ENCODE results near the gene BBX.
"Not testable (repeated sequence)": the region's sequence is repeated elsewhere in the genome, so short reads cannot be mapped to it uniquely, and the experiment has no call there.

Gene BBX

DNA sequence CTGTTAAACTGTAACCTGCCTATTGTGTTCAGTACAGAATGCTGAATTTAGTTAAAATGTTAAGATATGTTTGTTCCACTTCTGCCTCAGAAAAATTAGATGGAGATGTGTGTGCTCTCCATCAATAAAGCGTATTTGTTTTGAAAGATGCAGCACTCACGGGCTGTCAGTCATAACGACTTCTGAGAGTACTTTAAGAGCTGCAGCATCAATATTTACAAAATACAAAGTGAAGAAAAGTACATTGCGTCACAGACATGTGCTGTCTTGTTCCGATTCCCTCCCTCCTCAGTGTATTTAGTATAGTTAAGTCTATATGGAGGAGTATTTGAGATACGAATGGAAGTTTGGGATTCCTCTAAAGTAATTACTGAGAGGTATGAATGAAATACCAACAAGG, 166.6 kb downstream of the BBX start:
- DNase-seq, result no peak

- DNase-seq, result peak; percentile 52
These were observed 167.9 kb downstream of the BBX start for GRCh38 chr3:107690522-107691138.

DNA sequence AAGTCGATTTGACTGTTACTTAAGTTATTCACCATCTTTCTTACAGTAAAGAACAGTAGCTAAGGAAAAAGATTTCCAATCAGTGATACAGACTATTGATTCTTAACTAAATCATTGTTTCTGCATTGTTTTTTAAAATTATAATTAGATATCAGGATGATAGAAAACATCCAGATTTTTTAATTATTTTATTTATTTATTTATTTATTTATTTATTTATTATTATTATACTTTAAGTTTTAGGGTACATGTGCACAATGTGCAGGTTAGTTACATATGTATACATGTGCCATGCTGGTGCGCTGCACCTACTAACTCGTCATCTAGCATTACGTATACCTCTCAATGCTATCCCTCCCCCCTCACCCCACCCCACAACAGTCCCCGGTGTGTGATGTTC, 169.2 kb downstream of the BBX start:
- not testable (repeated sequence) for DNase-seq

GRCh38 chr3:107697348-107697747, 174.6 kb downstream of the BBX start:
- DNase-seq, result not testable (repeated sequence)

DNA sequence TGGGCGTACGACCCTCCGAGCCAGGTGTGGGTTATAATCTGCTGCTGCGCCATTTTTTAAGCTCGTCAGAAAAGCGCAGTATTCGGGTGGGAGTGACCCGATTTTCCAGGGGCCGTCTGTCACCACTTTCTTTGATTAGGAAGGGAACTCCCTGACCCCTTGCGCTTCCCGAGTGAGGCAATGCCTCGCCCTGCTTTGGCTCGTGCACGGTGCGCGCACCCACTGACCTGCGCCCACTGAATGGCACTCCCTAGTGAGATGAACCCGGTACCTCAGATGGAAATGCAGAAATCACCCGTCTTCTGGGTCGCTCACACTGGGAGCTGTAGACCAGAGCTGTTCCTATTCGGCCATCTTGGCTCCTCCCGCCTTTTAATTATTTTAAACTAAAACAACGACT, 175.1 kb downstream of the BBX start:
- not testable (repeated sequence) for DNase-seq

DNA sequence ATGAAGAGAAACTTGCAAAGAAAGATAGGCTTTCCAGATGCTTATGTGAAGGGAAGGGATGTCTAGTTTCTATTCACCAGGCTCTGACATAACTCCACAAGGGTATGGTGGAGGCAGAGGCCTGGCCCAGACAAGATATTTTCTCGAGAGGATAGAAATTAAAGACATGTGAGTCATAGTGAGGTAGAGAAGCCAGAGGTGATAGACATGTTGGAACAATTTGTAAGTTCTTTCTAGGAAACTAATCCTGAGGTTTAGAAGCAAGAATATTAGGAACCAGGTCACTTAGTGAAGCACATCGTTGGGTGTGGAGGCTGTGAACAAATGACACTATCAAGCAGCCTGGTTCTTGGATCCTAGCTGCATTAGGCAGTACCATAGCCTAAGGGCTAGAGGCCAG, 176.9 kb downstream of the BBX start:
- no peak for DNase-seq

GRCh38 chr3:107701299-107701698, 178.5 kb downstream of the BBX start:
- no peak for DNase-seq

GRCh38 chr3:107704477-107704876, 181.7 kb downstream of the BBX start:
- DNase-seq, result no peak

DNA sequence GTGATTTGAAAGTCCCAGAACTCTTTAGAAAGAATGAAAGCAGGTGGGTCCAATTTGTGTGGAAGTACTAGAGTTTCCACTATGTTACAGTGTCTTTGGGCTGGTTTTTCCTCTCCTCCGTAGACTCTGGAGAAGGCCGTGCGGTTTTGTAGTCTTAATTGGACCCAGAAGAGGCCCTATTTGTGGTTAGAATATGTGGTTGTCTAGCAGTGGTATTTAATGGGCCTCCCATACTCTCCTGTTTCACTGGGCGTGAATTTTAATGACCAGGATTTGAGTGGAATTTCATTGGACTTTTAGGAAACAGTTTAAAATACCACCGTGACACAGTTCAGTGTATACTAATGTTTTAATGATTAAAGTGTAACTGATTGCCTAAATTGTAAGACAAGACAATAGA, 182.3 kb downstream of the BBX start:
- DNase-seq, result no peak

GRCh38 chr3:107710851-107711250, 188.1 kb downstream of the BBX start:
- no peak for DNase-seq

- no peak for DNase-seq
These were observed 194.0 kb downstream of the BBX start for GRCh38 chr3:107716734-107717133.

- no peak for DNase-seq
These were observed 195.8 kb downstream of the BBX start for GRCh38 chr3:107718547-107718946.

GRCh38 chr3:107727102-107727501, 204.3 kb downstream of the BBX start:
- DNase-seq, result no peak

DNA sequence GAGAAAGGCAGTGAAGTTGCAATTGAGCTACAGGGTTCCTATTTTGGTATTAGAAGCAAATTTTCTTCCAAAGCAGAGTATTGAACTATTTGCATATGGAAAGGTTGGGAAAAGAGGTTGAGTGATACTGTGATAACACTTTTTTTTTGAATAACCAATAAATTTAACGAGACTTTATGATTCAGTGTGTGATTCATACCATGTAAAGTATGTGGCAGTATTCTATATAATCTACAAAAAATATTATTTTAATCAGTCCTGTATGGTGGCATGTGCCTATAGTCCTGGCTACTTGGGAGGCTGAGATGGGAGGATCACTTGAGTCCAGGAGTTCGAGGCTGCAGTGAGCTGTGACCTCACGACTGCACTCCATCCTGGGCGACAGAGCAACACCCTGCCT, 206.9 kb downstream of the BBX start:
- DNase-seq, result no peak

DNA sequence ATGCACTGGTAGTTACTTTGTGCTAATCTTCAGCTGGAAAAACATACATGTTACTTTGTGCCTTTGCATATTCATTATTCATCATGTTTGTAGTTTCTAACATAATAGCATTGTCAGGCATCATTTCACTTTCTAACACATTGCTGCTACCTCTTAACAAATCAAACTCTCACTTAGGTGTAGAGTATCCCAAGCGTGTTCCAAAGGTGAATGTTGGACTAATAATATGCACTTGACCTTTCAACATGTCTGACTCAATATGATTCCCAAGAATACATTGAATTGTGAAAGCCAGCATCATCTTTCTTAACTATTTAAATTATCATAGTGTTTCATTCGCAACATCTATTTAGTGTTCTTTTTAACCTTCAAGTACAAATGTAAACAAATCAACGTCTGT, 211.6 kb downstream of the BBX start:
- no peak for DNase-seq

- DNase-seq, result no peak
These were observed 215.2 kb downstream of the BBX start for GRCh38 chr3:107737914-107738313.

DNA sequence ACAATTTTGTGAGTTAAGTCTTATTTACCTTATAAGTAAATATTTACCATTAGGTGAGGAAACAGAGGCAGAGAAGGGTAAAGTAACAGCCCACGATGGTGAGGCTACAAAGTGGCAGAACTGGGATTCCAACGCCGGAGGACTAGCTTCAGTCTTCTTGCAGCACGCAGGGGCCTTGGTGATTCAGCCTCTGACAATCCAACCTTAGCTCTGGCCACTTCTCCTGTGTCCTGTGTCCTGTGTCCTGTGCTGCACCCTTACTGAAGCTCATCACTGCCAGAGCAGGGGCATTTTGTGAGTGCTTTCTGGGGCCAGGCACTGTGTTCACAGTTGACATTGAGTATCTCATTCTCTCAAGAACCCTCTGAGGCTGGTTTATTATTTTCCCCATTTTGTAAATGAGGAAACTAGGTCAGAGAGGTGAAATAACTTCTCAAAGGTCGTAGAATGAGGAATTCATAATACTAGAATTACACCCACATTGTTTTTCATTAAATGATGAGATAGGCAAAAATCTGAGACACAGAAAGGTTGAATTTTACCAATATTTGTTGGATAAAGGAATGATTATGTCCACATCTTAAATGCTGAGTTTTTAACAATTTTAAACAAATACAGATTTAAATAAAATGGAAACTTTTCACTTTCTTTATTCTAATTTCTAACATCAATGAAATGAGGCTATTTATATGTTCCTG, 215.9 kb downstream of the BBX start:
- no peak for DNase-seq

- DNase-seq, result no peak
These were observed 216.5 kb downstream of the BBX start for GRCh38 chr3:107739227-107739626.

GRCh38 chr3:107740992-107741896, 218.5 kb downstream of the BBX start:
- DNase-seq, result peak; percentile 49

GRCh38 chr3:107745354-107745753, 222.6 kb downstream of the BBX start:
- no peak for DNase-seq

GRCh38 chr3:107752202-107752990, 229.6 kb downstream of the BBX start:
- peak; percentile 50 for DNase-seq

GRCh38 chr3:107753494-107753893, 230.7 kb downstream of the BBX start:
- peak; percentile 64 for DNase-seq

DNA sequence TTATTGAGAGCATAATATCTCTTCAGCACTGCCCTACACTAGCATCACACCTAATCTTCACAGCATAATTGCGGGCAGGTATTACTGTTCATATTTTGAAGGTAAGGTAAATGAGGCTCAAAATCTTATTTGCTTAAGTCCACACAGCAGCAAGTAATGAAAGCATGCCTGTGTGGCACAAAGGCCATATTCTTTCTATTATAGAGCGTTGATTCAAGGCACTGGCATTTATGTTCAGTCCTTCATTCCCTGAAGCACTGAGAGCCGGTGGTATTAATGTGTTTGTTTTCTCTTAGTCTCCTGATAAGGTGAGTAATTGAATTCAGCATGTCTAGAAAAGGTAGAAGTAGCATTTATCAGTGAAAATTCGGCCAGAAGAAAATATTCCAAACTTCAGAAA, 231.2 kb downstream of the BBX start:
- no peak for DNase-seq

Data from NCI-H1092 treated with DMSO at 0.1 percent for 48 hours (cell line).